ENCODE measurements around the gene ARHGAP11A.

- TF ChIP-seq CTCF (IDR thresholded peaks at IDR 0.05; ENCODE audit: poor library complexity, severe bottlenecking) = no peak
- no peak for TF ChIP-seq EP300 (conservative IDR thresholded peaks at IDR 0.05; ENCODE audit: poor library complexity, severe bottlenecking)
- TF ChIP-seq RAD21 (conservative IDR thresholded peaks at IDR 0.05) = no peak
- TF ChIP-seq MXI1 (conservative IDR thresholded peaks at IDR 0.05; ENCODE audit: poor library complexity, severe bottlenecking) = no peak
- no peak for TF ChIP-seq TAF1 (IDR thresholded peaks at IDR 0.05; ENCODE audit: low read depth)
Measured at GRCh38 chr15:32683906-32684584, 68.7 kb downstream of the ARHGAP11A start.
